Stromal cell of bone marrow (primary cell): Measurements from ENCODE around the gene LRRFIP2.
"Not testable (repeated sequence)": the region's sequence is repeated elsewhere in the genome, so short reads cannot be mapped to it uniquely, and the experiment has no call there.

Source experiments
- DNase-seq: peaks from one replicate; pipeline ENCODE4 v3.0.0-alpha.2; 2012; ENCODE audit warnings: low read depth

LRRFIP2 gene

DNA sequence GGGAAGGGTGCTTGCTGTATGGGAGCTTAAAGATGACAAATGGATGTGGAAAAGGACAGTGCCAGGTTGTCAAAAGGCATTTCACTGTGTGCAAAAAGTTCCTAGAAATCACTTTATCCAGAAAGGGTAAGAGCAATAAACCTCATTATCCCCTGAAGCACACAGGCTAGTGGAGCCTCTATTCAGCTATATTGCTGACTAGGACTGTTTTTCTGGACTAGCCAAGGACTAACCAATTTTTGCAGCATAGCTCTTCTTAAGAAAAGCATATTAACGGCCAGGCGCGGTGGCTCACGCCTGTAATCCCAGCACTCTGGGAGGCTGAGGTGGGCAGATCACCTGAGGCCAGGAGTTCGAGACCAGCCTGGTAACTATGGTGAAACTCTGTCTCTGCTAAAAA is 116.3 kb downstream of the LRRFIP2 start:
- no peak for DNase-seq

- DNase-seq, result no peak
Measured at GRCh38 chr3:37056826-37057225, 117.6 kb downstream of the LRRFIP2 start.

GRCh38 chr3:37055077-37055476 is 119.3 kb downstream of the LRRFIP2 start:
- not testable (repeated sequence) for DNase-seq

- peak; percentile 95 for DNase-seq
Measured at GRCh38 chr3:37054370-37054769, 120.0 kb downstream of the LRRFIP2 start.

- DNase-seq, result no peak
Measured at GRCh38 chr3:37053753-37054152, 120.6 kb downstream of the LRRFIP2 start.

- DNase-seq, result no peak
Measured at GRCh38 chr3:37053337-37053736, 121.0 kb downstream of the LRRFIP2 start.

DNA sequence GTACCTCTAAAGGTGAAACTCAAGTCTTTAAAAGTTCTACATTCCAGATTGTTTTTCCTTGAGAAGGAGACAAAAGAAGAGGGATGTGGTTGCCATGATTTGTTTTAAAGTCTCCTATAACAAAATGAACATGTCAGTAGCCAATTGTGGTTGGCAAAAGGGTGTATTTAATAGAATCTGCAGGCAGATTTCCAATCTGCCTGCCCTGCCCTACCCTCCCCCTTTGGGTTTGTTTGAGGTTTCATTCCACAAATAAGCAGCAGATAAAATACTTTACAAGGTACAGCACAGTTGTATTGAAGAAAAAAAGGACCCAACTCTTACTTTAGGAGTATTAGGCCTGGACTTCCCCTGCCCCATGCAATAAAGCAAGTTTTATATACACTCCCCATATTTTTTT is 121.5 kb downstream of the LRRFIP2 start:
- no peak for DNase-seq

DNA sequence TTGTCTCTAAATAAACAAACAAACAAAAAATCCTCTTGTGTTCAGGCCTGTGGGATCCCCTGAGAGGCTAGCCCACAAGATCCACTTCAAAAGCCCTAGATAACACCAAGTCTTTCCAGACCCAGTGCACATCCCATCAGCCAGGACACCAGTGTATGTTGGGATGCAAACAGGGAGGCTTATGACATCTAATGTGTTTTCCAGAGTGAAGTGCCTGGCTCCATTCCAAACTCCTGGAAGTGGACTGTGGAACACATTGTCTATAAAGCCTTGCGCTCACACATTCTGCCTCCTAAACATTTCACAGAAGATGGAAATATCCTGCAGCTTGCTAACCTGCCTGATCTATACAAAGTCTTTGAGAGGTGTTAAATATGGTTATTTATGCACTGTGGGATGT is 124.1 kb downstream of the LRRFIP2 start:
- no peak for DNase-seq

DNA sequence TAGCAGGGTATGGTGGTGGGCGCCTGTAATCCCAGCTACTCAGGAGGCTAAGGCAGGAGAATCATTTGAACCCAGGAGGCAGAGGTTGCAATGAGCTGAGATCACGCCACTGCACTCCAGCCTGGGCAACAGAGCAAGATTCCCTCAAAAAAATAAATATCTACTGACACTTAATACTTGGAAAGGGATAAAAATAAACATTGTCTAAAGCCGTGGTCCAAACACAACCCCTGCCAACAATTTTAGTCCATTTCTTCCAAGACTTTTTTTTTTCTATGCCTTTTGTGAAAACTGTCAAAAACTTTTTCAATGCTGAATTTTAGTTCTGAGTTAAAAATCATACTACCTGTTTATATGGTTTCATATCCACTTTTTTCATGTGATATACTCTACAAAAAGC is 131.7 kb downstream of the LRRFIP2 start:
- DNase-seq, result not testable (repeated sequence)

GRCh38 chr3:37041546-37042195 is 132.7 kb downstream of the LRRFIP2 start:
- DNase-seq, result no peak

DNA sequence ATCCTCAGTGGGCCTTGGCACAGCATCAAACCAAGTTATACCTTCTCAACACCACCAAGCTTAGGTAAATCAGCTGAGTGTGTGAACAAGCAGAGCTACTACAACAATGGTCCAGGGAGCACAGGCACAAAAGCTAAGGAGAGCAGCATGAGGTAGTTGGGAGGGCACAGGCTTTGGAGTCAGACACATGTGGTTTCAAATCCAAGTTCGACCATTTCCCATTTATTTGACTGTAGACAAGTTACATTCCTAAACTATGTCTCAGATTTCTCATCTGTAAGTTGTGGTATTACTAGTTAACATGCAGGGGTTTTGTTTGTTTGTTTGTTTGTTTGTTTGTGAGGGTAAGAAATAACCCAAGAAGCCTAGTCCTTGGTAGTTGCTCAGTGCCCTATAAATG is 134.2 kb downstream of the LRRFIP2 start:
- DNase-seq, result no peak

DNA sequence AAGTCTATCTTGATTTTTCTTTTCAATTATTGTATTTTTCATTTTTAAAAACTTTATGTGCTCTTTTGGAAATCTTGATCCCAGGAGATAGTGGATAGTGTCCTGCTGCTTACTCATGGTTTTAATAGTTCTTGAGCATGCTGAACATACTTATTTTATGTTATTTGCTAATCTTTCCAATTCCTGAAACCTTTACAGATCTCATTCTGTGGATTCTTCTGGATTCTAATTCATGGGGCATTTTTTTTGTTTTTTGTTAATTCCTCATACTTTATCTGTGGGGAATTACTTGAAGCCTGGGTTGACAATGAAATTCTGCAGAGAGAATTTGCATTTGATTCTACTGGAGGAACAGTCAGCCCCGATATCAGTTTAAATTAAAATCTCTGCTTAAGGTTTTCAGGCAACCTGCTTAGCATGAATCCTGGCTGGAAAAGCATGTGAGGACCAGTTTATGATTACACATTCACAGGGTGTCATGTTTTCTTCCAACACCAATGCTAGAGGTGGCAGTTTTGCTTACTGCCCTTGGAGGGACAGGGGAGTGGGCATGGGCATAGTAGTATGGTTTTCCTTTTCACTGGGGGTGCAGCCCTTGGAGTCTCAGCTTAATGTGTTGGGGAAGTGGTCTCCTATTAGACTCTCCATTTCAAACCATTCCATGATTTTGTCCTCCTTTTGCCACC is 135.1 kb downstream of the LRRFIP2 start:
- DNase-seq, result no peak

- no peak for DNase-seq
Measured at GRCh38 chr3:37037352-37037751, 137.0 kb downstream of the LRRFIP2 start.

DNA sequence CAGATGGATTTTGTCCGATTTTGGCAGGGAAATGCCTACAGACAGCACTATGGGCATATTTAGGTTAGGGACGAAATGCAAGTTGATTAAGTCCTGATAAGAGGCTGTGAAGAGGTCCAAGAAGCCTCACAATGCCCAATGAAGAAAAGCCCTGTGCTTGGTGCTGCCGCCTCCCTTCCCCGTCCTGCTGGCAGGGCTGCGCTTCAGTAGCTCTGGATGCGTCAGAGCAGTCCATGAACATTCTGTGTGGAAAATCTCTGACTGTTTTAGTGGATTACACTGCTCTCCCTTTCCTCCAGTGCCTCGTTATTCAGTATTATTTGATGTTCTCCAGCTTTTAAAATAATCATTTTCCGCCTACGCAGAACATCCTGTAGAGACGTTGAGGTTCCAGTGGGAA is 141.4 kb downstream of the LRRFIP2 start:
- DNase-seq, result no peak

- no peak for DNase-seq
Measured at GRCh38 chr3:37031096-37031682, 143.2 kb downstream of the LRRFIP2 start.

DNA sequence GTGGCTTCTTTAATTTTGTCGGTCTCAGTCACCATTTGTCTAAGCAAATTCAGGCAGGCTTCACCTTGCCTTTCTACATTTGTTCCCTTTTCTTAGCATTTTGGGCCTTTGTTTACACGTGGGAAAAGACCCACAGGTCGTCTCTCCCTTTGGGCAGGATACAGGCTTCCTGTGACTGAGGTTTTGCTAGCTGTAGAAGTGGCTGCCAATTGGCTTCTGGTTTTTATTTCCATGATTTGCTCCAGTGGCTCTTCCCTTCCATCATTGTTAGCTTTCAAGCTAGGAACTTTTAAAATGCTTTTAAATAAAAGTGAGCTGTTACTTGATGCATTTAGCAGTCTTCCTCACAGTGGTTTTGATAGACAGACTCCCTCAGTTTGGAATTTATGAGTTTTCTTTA is 143.8 kb downstream of the LRRFIP2 start:
- DNase-seq, result no peak

DNA sequence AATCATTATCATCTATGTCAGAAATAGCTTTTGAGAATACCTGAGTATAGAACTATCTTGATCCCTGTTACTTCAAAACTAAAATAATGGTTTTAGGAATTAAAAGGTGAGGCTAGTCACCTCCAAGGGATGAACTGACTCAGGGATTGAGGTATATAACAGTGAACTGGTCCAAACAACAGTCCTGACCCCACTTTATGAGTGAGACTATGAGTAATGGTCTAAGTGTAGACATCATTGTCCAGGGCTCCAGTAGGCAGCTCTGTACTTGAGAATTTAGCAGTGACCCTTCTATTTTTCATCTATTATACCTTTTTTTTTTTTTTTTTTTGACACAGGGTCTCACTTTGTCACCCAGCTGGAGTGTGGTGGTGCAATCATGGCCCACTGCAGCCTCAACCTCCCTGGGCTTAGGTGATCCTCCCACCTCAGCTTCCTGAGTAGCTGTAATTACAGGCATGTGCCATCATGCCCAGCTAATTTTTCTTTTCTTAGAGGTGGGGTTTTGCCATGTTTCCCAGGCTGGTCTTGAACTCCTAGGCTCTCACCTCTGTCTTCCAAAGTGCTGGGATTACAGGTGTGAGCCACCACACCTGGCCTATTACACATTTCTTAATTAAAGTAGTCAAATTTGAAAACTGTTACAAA is 144.7 kb downstream of the LRRFIP2 start:
- no peak for DNase-seq

DNA sequence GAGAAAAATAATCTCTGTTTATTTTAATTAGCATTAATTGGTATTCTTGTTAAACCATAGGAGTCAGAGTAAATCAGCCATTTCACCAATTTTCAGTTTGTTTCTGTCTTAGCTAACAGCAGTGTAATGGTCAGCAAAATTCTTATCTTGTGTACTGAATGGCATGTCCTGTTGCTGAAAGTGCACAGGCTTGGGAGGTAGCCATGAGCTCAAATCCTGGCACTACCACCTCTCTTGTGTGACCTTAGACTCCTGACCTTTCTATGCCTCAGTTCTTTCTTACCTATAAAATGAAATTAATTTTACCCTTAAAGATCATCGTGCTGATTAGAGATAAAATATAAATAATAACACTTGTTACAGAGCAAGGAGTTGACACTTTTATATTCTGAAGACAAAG is 145.3 kb downstream of the LRRFIP2 start:
- no peak for DNase-seq

DNA sequence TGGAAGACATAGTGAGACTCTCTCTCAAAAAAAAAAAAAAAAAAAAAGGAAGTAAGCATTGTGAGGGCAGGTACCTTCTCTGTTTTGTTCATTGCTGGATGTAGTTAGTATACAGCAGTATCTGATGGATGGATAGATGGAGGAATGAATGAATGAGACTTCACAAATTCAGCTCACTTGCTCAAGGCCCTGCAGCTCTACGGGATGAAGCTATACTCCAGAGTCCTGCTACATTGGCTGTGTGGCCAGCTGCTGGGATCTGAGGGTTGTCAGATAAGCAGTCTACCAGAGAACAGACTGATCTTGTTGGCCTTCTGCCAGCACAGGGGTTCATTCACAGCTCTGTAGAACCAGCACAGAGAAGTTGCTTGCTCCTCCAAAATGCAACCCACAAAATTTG is 146.1 kb downstream of the LRRFIP2 start:
- DNase-seq, result no peak

GRCh38 chr3:37026851-37027250 is 147.5 kb downstream of the LRRFIP2 start:
- DNase-seq, result no peak

GRCh38 chr3:37025561-37026335 is 148.6 kb downstream of the LRRFIP2 start:
- DNase-seq, result no peak

DNA sequence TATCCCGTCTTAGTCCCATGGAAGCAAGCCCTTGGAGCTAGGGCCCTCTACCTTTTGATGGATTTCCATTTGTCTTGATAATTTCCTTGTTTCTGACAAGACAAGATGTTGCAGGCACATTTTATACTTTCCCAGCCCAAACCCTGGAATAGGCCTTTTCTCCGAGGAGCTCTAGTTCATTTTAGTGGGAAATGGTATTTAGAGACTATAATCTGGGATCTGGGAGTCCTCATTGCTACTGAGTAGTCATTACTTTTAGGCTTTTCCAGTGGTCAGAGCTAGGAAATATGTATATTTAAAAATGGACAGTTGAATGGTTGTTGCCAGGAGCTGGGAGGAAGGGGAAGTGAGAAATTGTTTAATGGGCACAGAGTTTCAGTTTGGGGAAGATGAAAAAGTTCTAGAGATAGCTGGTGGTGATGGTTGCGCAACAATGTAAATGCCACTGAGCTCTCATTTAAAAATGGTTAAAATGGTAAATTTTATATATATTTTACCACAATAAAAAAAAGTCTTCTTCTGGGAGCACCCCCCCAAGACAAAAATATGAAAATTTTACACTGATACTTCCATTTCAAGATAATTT is 149.5 kb downstream of the LRRFIP2 start:
- no peak for DNase-seq
